Testis (tissue), 3 donors: ENCODE results near the gene TTC28. TPM values are rescaled to one million over a fixed set of nuclear protein-coding genes. Genes with fewer than 3 reads are reported as not detected.

ENCODE experiments used
- DNase-seq: peaks from one replicate; pipeline ENCODE4 v3.0.0-alpha.2; 2019
- H3K27ac ChIP-seq, 2 donors: fragments of 200-600 bp; sonication (generic); one replicate each; pipeline ENCODE4 v1.5.1; 2019
- H3K27me3 ChIP-seq: fragments of 200-600 bp; sonication (generic); one replicate; pipeline ENCODE4 v1.5.1; 2019
- H3K36me3 ChIP-seq: fragments of 200-600 bp; sonication (generic); one replicate; pipeline ENCODE4 v1.5.1; 2017; ENCODE audit warnings: low read depth; ENCODE audit errors: missing control alignments
- H3K4me1 ChIP-seq: fragments of 200-600 bp; sonication (generic); one replicate; pipeline ENCODE4 v1.5.1; 2019
- H3K4me3 ChIP-seq, 2 donors: fragments of 200-600 bp; sonication (generic); one replicate each; pipeline ENCODE4 v1.5.1; 2017 to 2019
- H3K9me3 ChIP-seq: fragments of 200-600 bp; sonication (generic); one replicate; pipeline ENCODE4 v1.5.1; 2017
- CTCF ChIP-seq, 3 experiments: fragments of 450-650 bp in 2 of 3; fragments of 200-600 bp in 1 of 3; sonication (generic) in 1 of 3; IDR thresholded peaks; one replicate each; pipeline ENCODE4 v1.5.1; 2016 to 2019; ENCODE audit warnings: antibody characterized with exemption in 3 of 3, mild to moderate bottlenecking in 2 of 3, moderate library complexity in 1 of 3
- POLR2A ChIP-seq: fragments of 450-650 bp; IDR thresholded peaks from one replicate; pipeline ENCODE4 v1.6.1; 2017; ENCODE audit warnings: antibody characterized with exemption, mild to moderate bottlenecking, moderate library complexity
- WGBS, 2 donors: methylation state at CpG; one replicate each; pipeline ENCODE4 v1.1.5; 2018; 5-methylcytosine and 5-hydroxymethylcytosine counted together
- intact Hi-C: fragments of 100-400 bp; cut with DNase I; formaldehyde crosslinking; loops from one replicate; pipeline ENCODE4 v1.15.1; 2023; ENCODE audit warnings: low total_unique reads
- polyA plus RNA-seq: library from polyadenylated mRNA; stranded (reverse); fragments of 350-450 nt; fragmentation: Illumina TruSeq; extraction: RNeasy Lipid Tissue Mini Kit (QIAGEN cat#74804); gene quantifications from one replicate; pipeline ENCODE4 v1.2.3, GENCODE V29; 2014; ENCODE audit warnings: low read depth, low replicate concordance; ENCODE audit not compliant: insufficient read depth
- total RNA-seq, 2 donors: library from RNA; depleted of rRNA; stranded (reverse); fragments of >200 nt; gene quantifications; one replicate each; pipeline ENCODE4 v1.2.3, GENCODE V29; 2016

The TTC28 gene
- total and polyA plus RNA-seq, 3 donors from 2014 or later = 29.4 to 121 (median 75.5) TPM

- no peaks in the 10 kb centered on the region for H3K27me3 ChIP-seq
- no peaks in the 10 kb centered on the region for H3K36me3 ChIP-seq
- TF ChIP-seq POLR2A (no peak), CTCF (IDR thresholded peaks at IDR 0.05) (peak in 2 of 3 experiments; percentile 39 to 54)
- peak; percentile 35 for DNase-seq
- intact Hi-C loops = no loop called here
- H3K4me1 ChIP-seq = peaks cover 8% of the 10 kb centered on the region
- H3K4me3 ChIP-seq = no peak overlapping the region
- no peak overlapping the region for H3K27ac ChIP-seq
- H3K9me3 ChIP-seq = no peaks in the 10 kb centered on the region
- WGBS, 2 donors = 51 to 69% methylated on average over 9 of the region's 9 CpGs
These were observed 567.0 kb downstream of the TTC28 start for GRCh38 chr22:28112548-28113043.

GRCh38 chr22:28112190-28112544 lies 567.5 kb downstream of the TTC28 start:
- TF ChIP-seq CTCF (IDR thresholded peaks at IDR 0.05) (no peak), POLR2A (no peak)
- Histone ChIP-seq H3K36me3 (no peaks in the 10 kb centered on the region), H3K4me3 (no peak overlapping the region), H3K27ac (no peak overlapping the region), H3K9me3 (no peaks in the 10 kb centered on the region), H3K4me1 (peaks cover 8% of the 10 kb centered on the region), H3K27me3 (no peaks in the 10 kb centered on the region)
- intact Hi-C loops = no loop called here
- 73 to 75% methylated on average over 2 of the region's 2 CpGs for WGBS, 2 donors
- no peak for DNase-seq

- no peaks in the 10 kb centered on the region for H3K27me3 ChIP-seq
- intact Hi-C loops = no loop called here
- no peak for TF ChIP-seq CTCF (IDR thresholded peaks at IDR 0.05)
- no peak for TF ChIP-seq POLR2A
- no peak for DNase-seq
- no peak overlapping the region for H3K4me3 ChIP-seq
- 79 to 88% methylated on average over 3 of the region's 3 CpGs for WGBS, 2 donors
- no peaks in the 10 kb centered on the region for H3K9me3 ChIP-seq
- H3K27ac ChIP-seq = no peak overlapping the region
- no peaks in the 10 kb centered on the region for H3K36me3 ChIP-seq
- H3K4me1 ChIP-seq = peaks cover 4% of the 10 kb centered on the region
These were observed 568.0 kb downstream of the TTC28 start for GRCh38 chr22:28111501-28112189.

- Histone ChIP-seq H3K4me3 (no peak overlapping the region), H3K27me3 (no peaks in the 10 kb centered on the region), H3K36me3 (no peaks in the 10 kb centered on the region), H3K4me1 (no peaks in the 10 kb centered on the region), H3K9me3 (no peaks in the 10 kb centered on the region), H3K27ac (no peak overlapping the region)
- 91% methylated on average over 4 of the region's 4 CpGs for WGBS, 2 donors
- intact Hi-C loops = no loop called here
- TF ChIP-seq CTCF (IDR thresholded peaks at IDR 0.05) (no peak), POLR2A (no peak)
- no peak for DNase-seq
These were observed 570.8 kb downstream of the TTC28 start for GRCh38 chr22:28108851-28109250.

DNA sequence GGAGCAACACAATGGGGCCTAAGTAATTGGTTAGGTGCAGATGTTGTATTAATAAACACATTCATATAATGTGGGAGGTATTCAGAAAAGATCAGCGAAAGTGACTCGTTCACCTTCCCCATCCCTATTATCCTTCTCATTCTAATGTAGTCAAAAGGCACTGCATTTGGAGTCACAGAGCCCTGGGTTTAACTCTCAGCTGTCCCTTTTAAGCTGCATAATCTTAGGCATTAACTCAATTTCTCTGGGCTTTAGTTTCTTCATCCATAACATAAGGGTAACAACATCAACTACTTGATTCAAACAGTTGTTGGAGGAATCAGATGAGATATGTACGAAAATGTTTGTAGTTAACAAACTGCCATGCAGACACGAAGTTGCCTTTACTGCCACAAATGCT lies 573.0 kb downstream of the TTC28 start:
- no peaks in the 10 kb centered on the region for H3K36me3 ChIP-seq
- no peak overlapping the region for H3K4me3 ChIP-seq
- no peak overlapping the region for H3K27ac ChIP-seq
- H3K27me3 ChIP-seq = no peaks in the 10 kb centered on the region
- TF ChIP-seq POLR2A (no peak), CTCF (IDR thresholded peaks at IDR 0.05) (no peak)
- WGBS, 2 donors = 91 to 92% methylated on average over 4 of the region's 4 CpGs
- intact Hi-C loops = no loop called here
- DNase-seq = no peak
- H3K4me1 ChIP-seq = no peaks in the 10 kb centered on the region
- no peaks in the 10 kb centered on the region for H3K9me3 ChIP-seq
